Neural progenitor cell (in vitro differentiated cells): ENCODE data around the gene CCT2. TPM values are rescaled to one million over a fixed set of nuclear protein-coding genes. Genes with fewer than 3 reads are reported as not detected.

ENCODE experiments used
- DNase-seq: peaks from one replicate; pipeline ENCODE4 v3.0.0-alpha.2; 2016; ENCODE audit warnings: low spot score
- H2AFZ ChIP-seq: fragments of 200-600 bp; sonication (generic); replicated peaks from 2 replicates; pipeline ENCODE4 v1.6.1; 2016; ENCODE audit warnings: antibody characterized with exemption
- H3F3A ChIP-seq: fragments of 200-600 bp; sonication (generic); 2 replicates; pipeline ENCODE4 v1.6.1; 2016; ENCODE audit warnings: antibody characterized with exemption, low read depth
- H3K27ac ChIP-seq: fragments of 200-600 bp; sonication (generic); 2 replicates; pipeline ENCODE4 v1.5.1; 2016; ENCODE audit warnings: mild to moderate bottlenecking
- H3K27me3 ChIP-seq: fragments of 200-600 bp; sonication (generic); 2 replicates; pipeline ENCODE4 v1.6.1; 2016; ENCODE audit warnings: mild to moderate bottlenecking, moderate library complexity
- H3K36me3 ChIP-seq: fragments of 200-600 bp; sonication (generic); 2 replicates; pipeline ENCODE4 v1.5.1; 2016
- H3K4me1 ChIP-seq: fragments of 200-600 bp; sonication (generic); 2 replicates; pipeline ENCODE4 v1.6.1; 2016; ENCODE audit warnings: mixed run types
- H3K4me2 ChIP-seq: fragments of 200-600 bp; sonication (generic); 2 replicates; pipeline ENCODE4 v1.6.1; 2016
- H3K4me3 ChIP-seq: fragments of 200-600 bp; sonication (generic); 2 replicates; pipeline ENCODE4 v1.5.1; 2016
- H3K79me2 ChIP-seq: fragments of 200-600 bp; sonication (generic); 2 replicates; pipeline ENCODE4 v1.6.1; 2016; ENCODE audit warnings: low read depth
- H3K9ac ChIP-seq: fragments of 200-600 bp; sonication (generic); 2 replicates; pipeline ENCODE4 v1.6.1; 2016
- H3K9me3 ChIP-seq: fragments of 200-600 bp; sonication (generic); 2 replicates; pipeline ENCODE4 v1.5.1; 2016; ENCODE audit warnings: low read depth
- H4K20me1 ChIP-seq: fragments of 200-600 bp; sonication (generic); 2 replicates; pipeline ENCODE4 v1.6.1; 2016; ENCODE audit warnings: low read depth
- H3K27ac Mint-ChIP-seq: 3 replicates; pipeline ENCODE4 v1.8.0; 2021; ENCODE audit warnings: mixed read lengths
- H3K27me3 Mint-ChIP-seq: 2 replicates; pipeline ENCODE4 v1.8.0; 2022; ENCODE audit warnings: low read depth, mild to moderate bottlenecking, inconsistent platforms, moderate library complexity, mixed read lengths; ENCODE audit not compliant: insufficient read depth
- H3K36me3 Mint-ChIP-seq: 3 replicates; pipeline ENCODE4 v1.8.0; 2021; ENCODE audit warnings: mixed read lengths
- H3K4me1 Mint-ChIP-seq: 3 replicates; pipeline ENCODE4 v1.8.0; 2021; ENCODE audit warnings: mixed read lengths
- H3K4me3 Mint-ChIP-seq: 3 replicates; pipeline ENCODE4 v1.8.0; 2021; ENCODE audit warnings: mild to moderate bottlenecking, moderate library complexity, mixed read lengths
- H3K9me3 Mint-ChIP-seq: 3 replicates; pipeline ENCODE4 v1.8.0; 2020; ENCODE audit warnings: mixed read lengths
- EZH2 ChIP-seq: fragments of 200-600 bp; sonication (generic); IDR thresholded peaks from 2 replicates; pipeline ENCODE4 v1.6.1; 2017; ENCODE audit warnings: antibody characterized with exemption, mild to moderate bottlenecking, moderate library complexity
- EZH2phosphoT487 ChIP-seq: fragments of 200-600 bp; sonication (generic); IDR thresholded peaks from 2 replicates; pipeline ENCODE4 v1.6.1; 2017; ENCODE audit warnings: antibody characterized with exemption
- microRNA-seq: library from miRNA; unstranded; fragments of <30 nt; microRNA quantifications from one replicate; pipeline ENCODE4, GENCODE V29; 2016
- small RNA-seq: library from RNA; depleted of rRNA; stranded (forward); fragments of <200 nt; gene quantifications from one replicate; pipeline ENCODE3, GENCODE V24; 2015
- total RNA-seq: library from RNA; depleted of rRNA; stranded (reverse); fragments of >200 nt; gene quantifications from 2 replicates; pipeline ENCODE4 v1.2.3, GENCODE V29; 2015; ENCODE audit warnings: low replicate concordance
- TF ChIP-seq, protein P1 (sequence below): fragments of 200-600 bp; sonication (generic); IDR thresholded peaks from 2 replicates; pipeline ENCODE4 v1.5.1; 2017; ENCODE audit warnings: antibody characterized with exemption, mild to moderate bottlenecking

The CCT2 gene
- total RNA-seq, 1 donor from 2014 or later: 516 TPM

DNA sequence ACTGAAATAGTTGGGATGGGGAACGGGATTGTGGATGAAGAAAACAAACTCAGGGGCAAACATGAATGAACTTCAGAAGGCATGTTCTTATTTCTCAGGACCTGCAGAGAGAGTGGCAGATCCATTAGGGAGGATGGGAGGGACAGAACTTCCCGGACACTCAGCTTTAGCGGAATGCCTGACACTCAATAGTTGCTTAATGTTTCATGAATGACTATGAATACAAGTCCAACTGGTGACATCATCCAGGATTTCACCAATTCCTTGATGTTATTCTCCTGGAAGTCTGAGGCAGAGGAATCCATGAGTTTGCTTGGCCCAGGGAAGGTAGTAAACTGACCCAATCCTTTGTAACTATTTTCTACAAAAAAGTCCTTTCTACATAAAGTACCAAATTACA is 63.2 kb downstream of the CCT2 start:
- Histone ChIP-seq H4K20me1 (no peaks in the 10 kb centered on the region), H3K27me3 (no peaks in the 10 kb centered on the region), H3F3A (no peaks in the 10 kb centered on the region), H3K27ac (no peak overlapping the region), H3K9ac (no peak overlapping the region), H2AFZ (no peak overlapping the region), H3K4me1 (no peaks in the 10 kb centered on the region), H3K4me2 (no peak overlapping the region), H3K79me2 (no peaks in the 10 kb centered on the region), H3K9me3 (no peaks in the 10 kb centered on the region), H3K36me3 (no peaks in the 10 kb centered on the region), H3K4me3 (no peak overlapping the region)
- DNase-seq: no peak
- TF ChIP-seq, protein P1, sequence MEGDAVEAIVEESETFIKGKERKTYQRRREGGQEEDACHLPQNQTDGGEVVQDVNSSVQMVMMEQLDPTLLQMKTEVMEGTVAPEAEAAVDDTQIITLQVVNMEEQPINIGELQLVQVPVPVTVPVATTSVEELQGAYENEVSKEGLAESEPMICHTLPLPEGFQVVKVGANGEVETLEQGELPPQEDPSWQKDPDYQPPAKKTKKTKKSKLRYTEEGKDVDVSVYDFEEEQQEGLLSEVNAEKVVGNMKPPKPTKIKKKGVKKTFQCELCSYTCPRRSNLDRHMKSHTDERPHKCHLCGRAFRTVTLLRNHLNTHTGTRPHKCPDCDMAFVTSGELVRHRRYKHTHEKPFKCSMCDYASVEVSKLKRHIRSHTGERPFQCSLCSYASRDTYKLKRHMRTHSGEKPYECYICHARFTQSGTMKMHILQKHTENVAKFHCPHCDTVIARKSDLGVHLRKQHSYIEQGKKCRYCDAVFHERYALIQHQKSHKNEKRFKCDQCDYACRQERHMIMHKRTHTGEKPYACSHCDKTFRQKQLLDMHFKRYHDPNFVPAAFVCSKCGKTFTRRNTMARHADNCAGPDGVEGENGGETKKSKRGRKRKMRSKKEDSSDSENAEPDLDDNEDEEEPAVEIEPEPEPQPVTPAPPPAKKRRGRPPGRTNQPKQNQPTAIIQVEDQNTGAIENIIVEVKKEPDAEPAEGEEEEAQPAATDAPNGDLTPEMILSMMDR: no peak
- TF ChIP-seq EZH2phosphoT487: no peak
- no peak for TF ChIP-seq EZH2
- H3K27me3 Mint-ChIP-seq: no peaks in the 10 kb centered on the region
- no peak overlapping the region for H3K27ac Mint-ChIP-seq
- H3K4me3 Mint-ChIP-seq: no peak overlapping the region
- H3K9me3 Mint-ChIP-seq: no peaks in the 10 kb centered on the region
- no peaks in the 10 kb centered on the region for H3K36me3 Mint-ChIP-seq
- peaks cover 7% of the 10 kb centered on the region for H3K4me1 Mint-ChIP-seq

DNA sequence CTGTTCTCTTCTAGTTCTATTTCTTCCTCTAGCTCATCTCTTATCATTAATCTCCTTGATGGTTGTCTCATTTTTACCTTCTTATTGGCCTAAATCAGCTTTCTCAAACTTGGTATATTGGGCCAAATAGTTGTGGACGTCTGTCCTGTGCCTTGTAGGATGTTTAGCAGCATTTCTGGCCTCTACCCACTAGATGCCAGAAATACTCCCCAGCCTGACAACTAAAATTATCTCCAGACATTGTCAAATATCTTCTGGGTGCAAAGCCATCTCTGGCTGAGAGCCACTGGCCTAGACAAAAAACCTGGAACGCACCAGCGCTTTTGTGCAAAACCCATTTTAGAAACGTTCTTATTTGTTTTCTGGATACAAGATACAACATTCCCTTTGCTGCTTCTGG is 64.3 kb downstream of the CCT2 start:
- Mint-ChIP-seq H3K27ac (no peak overlapping the region), H3K9me3 (no peaks in the 10 kb centered on the region), H3K4me1 (peaks cover 7% of the 10 kb centered on the region), H3K4me3 (no peak overlapping the region), H3K27me3 (no peaks in the 10 kb centered on the region), H3K36me3 (no peaks in the 10 kb centered on the region)
- Histone ChIP-seq H3K36me3 (no peaks in the 10 kb centered on the region), H3K9me3 (no peaks in the 10 kb centered on the region), H3K4me2 (no peak overlapping the region), H3K27ac (no peak overlapping the region), H3K9ac (no peak overlapping the region), H2AFZ (no peak overlapping the region), H3K27me3 (no peaks in the 10 kb centered on the region), H3K4me1 (no peaks in the 10 kb centered on the region), H3F3A (no peaks in the 10 kb centered on the region), H3K79me2 (no peaks in the 10 kb centered on the region), H3K4me3 (no peak overlapping the region), H4K20me1 (no peaks in the 10 kb centered on the region)
- DNase-seq: no peak
- TF ChIP-seq EZH2 (no peak), EZH2phosphoT487 (no peak)
- TF ChIP-seq, protein P1: no peak

Small RNAs within 50 kb of the gene (microRNA-seq; reads per million reads assigned to microRNA genes)
- not detected for gene MIR3913-1
- not detected for gene MIR3913-2

Small RNAs within 50 kb of the gene (small RNA-seq; reads per million reads assigned to genes)
- gene MIR3913-1: 0.98 reads per million, percentile 77 among the genes with 10 or more reads in this experiment

Other genes starting within 250 kb of the CCT2 start
- gene LYZ, start 237.1 kb upstream of the CCT2 start, total RNA-seq: 0.68 TPM in 1 of 2 replicates, not detected in the other
- 93.5 and 159 TPM in 2 replicates for gene YEATS4, start 225.7 kb upstream of the CCT2 start, total RNA-seq
- 89.0 and 128 TPM in 2 replicates for gene FRS2, start 115.1 kb upstream of the CCT2 start, total RNA-seq
- gene LRRC10, start 25.4 kb downstream of the CCT2 start, total RNA-seq: not detected in 2 replicates
- gene BEST3, start 113.8 kb downstream of the CCT2 start, total RNA-seq: not detected in 2 replicates
- 54.3 and 111 TPM in 2 replicates for gene RAB3IP, start 153.4 kb downstream of the CCT2 start, total RNA-seq
- gene MYRFL, start 239.8 kb downstream of the CCT2 start, total RNA-seq: 0.37 TPM in 1 of 2 replicates, not detected in the other